Panc1 (cell line): ENCODE results near the gene SMIM35. TPM values are rescaled to one million over a fixed set of nuclear protein-coding genes. Genes with fewer than 3 reads are reported as not detected.

Experiments used
- ATAC-seq: fragments of 200-7000 bp; cut with Tn5 transposase; 2 replicates; pipeline ENCODE4 v1.9.1; 2020; ENCODE audit warnings: mild to moderate bottlenecking, moderate library complexity
- BruUV-seq: library from RNA; stranded (reverse); fragments of 400-500 nt; replicated peaks from 2 replicates; lab custom pipeline; 2021; lab: Mats Ljungman, UMichigan
- CTCF ChIA-PET: fragments of 300-600 bp; sonication (Branson Sonifier 250); formaldehyde crosslinking; loops from one replicate; lab custom pipeline; 2022; ENCODE audit warnings: antibody characterized with exemption; lab: Charles Lee
- POLR2A ChIA-PET: fragments of 300-600 bp; sonication (Branson Sonifier 250); formaldehyde crosslinking; loops from one replicate; lab custom pipeline; 2022; ENCODE audit warnings: antibody characterized with exemption; lab: Charles Lee
- DNase-seq: peaks from one replicate; pipeline ENCODE4 v3.0.0-alpha.2; 2010; ENCODE audit warnings: low read depth, low spot score
- H3K27ac ChIP-seq: 2 replicates; pipeline ENCODE4 v1.5.1; 2011; ENCODE audit warnings: mild to moderate bottlenecking, low read length, inconsistent platforms
- H3K27me3 ChIP-seq: fragments of 200-500 bp; sonication (Bioruptor generic); 2 replicates; pipeline ENCODE4 v1.6.0; 2014; ENCODE audit warnings: low read length, inconsistent platforms; ENCODE audit not compliant: control insufficient read depth, insufficient read depth
- H3K36me3 ChIP-seq: fragments of 200-500 bp; sonication (Bioruptor generic); 2 replicates; pipeline ENCODE4 v1.5.1; 2014; ENCODE audit warnings: inconsistent platforms, mild to moderate bottlenecking, low read length, moderate library complexity; ENCODE audit not compliant: control insufficient read depth, insufficient read depth
- H3K4me1 ChIP-seq: 2 replicates; pipeline ENCODE4 v1.5.1; 2011; ENCODE audit warnings: inconsistent platforms, mild to moderate bottlenecking, low read length, moderate library complexity; ENCODE audit not compliant: control insufficient read depth, insufficient read depth
- H3K4me3 ChIP-seq, 2 experiments: 2 replicates each; pipeline ENCODE4 v1.5.1; 2011 to 2012; ENCODE audit warnings: low read depth in 2 of 2, low read length in 2 of 2, mild to moderate bottlenecking in 2 of 2, inconsistent platforms in 1 of 2, moderate library complexity in 1 of 2
- H3K9me3 ChIP-seq: fragments of 200-500 bp; sonication (Bioruptor generic); 2 replicates; pipeline ENCODE4 v1.5.1; 2014; ENCODE audit warnings: low read depth, mild to moderate bottlenecking, inconsistent platforms, low read length, moderate library complexity; ENCODE audit not compliant: control insufficient read depth, insufficient read depth
- POLR2AphosphoS5 ChIP-seq: IDR thresholded peaks from 2 replicates; pipeline ENCODE4 v1.6.1; 2012; ENCODE audit warnings: mild to moderate bottlenecking, low read depth, low read length, moderate library complexity
- REST ChIP-seq, 2 experiments: IDR thresholded peaks; 2 replicates each; pipeline ENCODE4 v1.6.1; 2011 to 2012; ENCODE audit warnings: low read depth in 2 of 2, control low read depth in 1 of 2, low read length in 1 of 2, mild to moderate bottlenecking in 1 of 2, moderate library complexity in 1 of 2; ENCODE audit not compliant: insufficient read depth in 1 of 2
- SIN3A ChIP-seq: IDR thresholded peaks from 2 replicates; pipeline ENCODE4 v1.6.1; 2012; ENCODE audit warnings: low read depth, mild to moderate bottlenecking, low read length, moderate library complexity, borderline replicate concordance; ENCODE audit not compliant: insufficient read depth
- TCF7L2 ChIP-seq: IDR thresholded peaks from 2 replicates; pipeline ENCODE4 v1.6.1; 2011; ENCODE audit warnings: mild to moderate bottlenecking, low read depth, low read length, inconsistent platforms
- in situ Hi-C: cut with HindIII; loops from 2 replicates; pipeline ENCODE4 v1.10.0; 2016; ENCODE audit warnings: low sequenced_read_pairs, low pct_unique_long_range_greater_than_20kb
- intact Hi-C: fragments of 100-400 bp; cut with micrococcal nuclease; formaldehyde crosslinking; loops from one replicate; pipeline ENCODE4 v1.10.0; 2022; ENCODE audit not compliant: unreplicated experiment
- total RNA-seq: library from RNA; stranded (reverse); gene quantifications from one replicate; pipeline ENCODE4 v1.2.1, GENCODE V29; 2021; ENCODE audit not compliant: unreplicated experiment
- TF ChIP-seq, protein P1 (sequence below): fragments of 450-650 bp; IDR thresholded peaks from 2 replicates; pipeline ENCODE4 v1.5.1; 2017; ENCODE audit warnings: mild to moderate bottlenecking

The SMIM35 gene
- total RNA-seq, 1 experiment from 2014 or later: not detected

- H3K27ac ChIP-seq: no peak overlapping the region
- no peaks in the 10 kb centered on the region for H3K9me3 ChIP-seq
- no peak for DNase-seq
- ChIA-PET POLR2A (no interaction called here), CTCF (no interaction called here)
- H3K4me1 ChIP-seq: no peaks in the 10 kb centered on the region
- TF ChIP-seq SIN3A: no peak
- TF ChIP-seq, protein P1, sequence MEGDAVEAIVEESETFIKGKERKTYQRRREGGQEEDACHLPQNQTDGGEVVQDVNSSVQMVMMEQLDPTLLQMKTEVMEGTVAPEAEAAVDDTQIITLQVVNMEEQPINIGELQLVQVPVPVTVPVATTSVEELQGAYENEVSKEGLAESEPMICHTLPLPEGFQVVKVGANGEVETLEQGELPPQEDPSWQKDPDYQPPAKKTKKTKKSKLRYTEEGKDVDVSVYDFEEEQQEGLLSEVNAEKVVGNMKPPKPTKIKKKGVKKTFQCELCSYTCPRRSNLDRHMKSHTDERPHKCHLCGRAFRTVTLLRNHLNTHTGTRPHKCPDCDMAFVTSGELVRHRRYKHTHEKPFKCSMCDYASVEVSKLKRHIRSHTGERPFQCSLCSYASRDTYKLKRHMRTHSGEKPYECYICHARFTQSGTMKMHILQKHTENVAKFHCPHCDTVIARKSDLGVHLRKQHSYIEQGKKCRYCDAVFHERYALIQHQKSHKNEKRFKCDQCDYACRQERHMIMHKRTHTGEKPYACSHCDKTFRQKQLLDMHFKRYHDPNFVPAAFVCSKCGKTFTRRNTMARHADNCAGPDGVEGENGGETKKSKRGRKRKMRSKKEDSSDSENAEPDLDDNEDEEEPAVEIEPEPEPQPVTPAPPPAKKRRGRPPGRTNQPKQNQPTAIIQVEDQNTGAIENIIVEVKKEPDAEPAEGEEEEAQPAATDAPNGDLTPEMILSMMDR: no peak
- TF ChIP-seq POLR2AphosphoS5: no peak
- TF ChIP-seq REST (IDR thresholded peaks at IDR 0.05; ENCODE audit: insufficient read depth in 1 of 2, low read depth in 2 of 2, low read length in 1 of 2): no peak
- no peak for TF ChIP-seq TCF7L2
- BruUV-seq: no TSS peak
- peaks cover 5% of the 10 kb centered on the region for H3K27me3 ChIP-seq
- intact Hi-C loops: no loop called here
- in situ Hi-C loops: no loop called here
- no peaks in the 10 kb centered on the region for H3K36me3 ChIP-seq
- no peak overlapping the region for H3K4me3 ChIP-seq
- no peak for ATAC-seq
Observed at GRCh38 chr11:117992136-117992535, 94.6 kb downstream of the SMIM35 start.

GRCh38 chr11:117989351-117990102 is 97.2 kb downstream of the SMIM35 start:
- TF ChIP-seq, protein P1: no peak
- intact Hi-C loops (no loop called here), in situ Hi-C loops (no loop called here)
- ATAC-seq (no peak), DNase-seq (no peak)
- ChIA-PET POLR2A (no interaction called here), CTCF (no interaction called here)
- Histone ChIP-seq H3K27me3 (peaks cover 17% of the 10 kb centered on the region), H3K27ac (no peak overlapping the region), H3K9me3 (no peaks in the 10 kb centered on the region), H3K4me1 (no peaks in the 10 kb centered on the region), H3K4me3 (no peak overlapping the region), H3K36me3 (no peaks in the 10 kb centered on the region)
- no TSS peak for BruUV-seq
